HFFc6 (cell line): ENCODE data around the gene PLIN1. TPM values are rescaled to one million over a fixed set of nuclear protein-coding genes. Genes with fewer than 3 reads are reported as not detected.

ENCODE experiments used
- DNase-seq: peaks from one replicate; pipeline ENCODE4 v3.0.0-alpha.2; 2018
- H3K27ac Mint-ChIP-seq: 2 replicates; pipeline ENCODE4 v1.8.0; 2020; ENCODE audit warnings: mild to moderate bottlenecking, mixed read lengths
- H3K27me3 Mint-ChIP-seq: 2 replicates; pipeline ENCODE4 v1.8.0; 2021; ENCODE audit warnings: mild to moderate bottlenecking, moderate library complexity, mixed read lengths; ENCODE audit not compliant: insufficient read depth
- H3K36me3 Mint-ChIP-seq: 2 replicates; pipeline ENCODE4 v1.8.0; 2021; ENCODE audit warnings: low read depth, mixed read lengths
- H3K4me1 Mint-ChIP-seq: 2 replicates; pipeline ENCODE4 v1.8.0; 2020; ENCODE audit warnings: low read depth, mixed read lengths
- H3K4me3 Mint-ChIP-seq: 2 replicates; pipeline ENCODE4 v1.8.0; 2020; ENCODE audit warnings: mild to moderate bottlenecking, moderate library complexity, mixed read lengths
- H3K9me3 Mint-ChIP-seq: 2 replicates; pipeline ENCODE4 v1.8.0; 2020; ENCODE audit warnings: mild to moderate bottlenecking, mixed read lengths
- CTCF ChIP-seq: fragments of 200-600 bp; sonication (generic); IDR thresholded peaks from 2 replicates; pipeline ENCODE4 v1.5.0; 2021; ENCODE audit warnings: antibody characterized with exemption, mild to moderate bottlenecking
- total RNA-seq, 6 experiments: library from RNA; stranded (reverse); fragmentation: NEBNext Ultra II Directional; extraction: Animal tissue kit (Norgen Biotek cat#: 25700); gene quantifications; 2 replicates in 1 of 6; 3 replicates in 5 of 6; pipeline ENCODE4 v1.2.3, GENCODE V29; 2021

PLIN1 gene
- total RNA-seq, 6 experiments from 2014 or later: not detected

- H3K27ac Mint-ChIP-seq: peak overlapping the region; percentile 84
- H3K4me1 Mint-ChIP-seq: peaks cover 55% of the 10 kb centered on the region
- H3K9me3 Mint-ChIP-seq: no peaks in the 10 kb centered on the region
- no peak for TF ChIP-seq CTCF
- peaks cover 4% of the 10 kb centered on the region for H3K27me3 Mint-ChIP-seq
- no peak overlapping the region; the same call in 1 of the 2 replicates for H3K4me3 Mint-ChIP-seq
- peaks cover 24% of the 10 kb centered on the region for H3K36me3 Mint-ChIP-seq
- peak; percentile 33 for DNase-seq
These were observed 22.9 kb downstream of the PLIN1 start for GRCh38 chr15:89656116-89656815.

GRCh38 chr15:89654847-89655805 is 24.0 kb downstream of the PLIN1 start, which contains the start of gene KIF7:
TSS of gene KIF7 (minus strand) at chr15:89655467. CDS start at chr15:89652930, 2,537 bp downstream.
- no peak for TF ChIP-seq CTCF

GRCh38 chr15:89654301-89654761 is 24.8 kb downstream of the PLIN1 start:
- DNase-seq: peak; percentile 67
- H3K27me3 Mint-ChIP-seq: peaks cover 4% of the 10 kb centered on the region

More at GRCh38 chr15:89654847-89655805, 24.0 kb downstream of the PLIN1 start, which contains the start of gene KIF7:
- H3K36me3 Mint-ChIP-seq: peaks cover 13% of the 10 kb centered on the region
- H3K9me3 Mint-ChIP-seq: no peaks in the 10 kb centered on the region
- H3K4me1 Mint-ChIP-seq: peaks cover 45% of the 10 kb centered on the region
- H3K4me3 Mint-ChIP-seq: peak within 1 kb of the TSS; percentile 94
- H3K27me3 Mint-ChIP-seq: peaks cover 4% of the 10 kb centered on the region
- peak within 1 kb of the TSS; percentile 84 for H3K27ac Mint-ChIP-seq
- DNase-seq: peak; percentile 45

GRCh38 chr15:89653578-89653977 is 25.6 kb downstream of the PLIN1 start:
- Mint-ChIP-seq H3K4me1 (peaks cover 38% of the 10 kb centered on the region), H3K27me3 (peaks cover 4% of the 10 kb centered on the region), H3K9me3 (no peaks in the 10 kb centered on the region), H3K4me3 (peak overlapping the region; percentile 94), H3K27ac (peak overlapping the region; percentile 84), H3K36me3 (peaks cover 5% of the 10 kb centered on the region; the same call in 1 of the 2 replicates)
- no peak for DNase-seq
- no peak for TF ChIP-seq CTCF

More at GRCh38 chr15:89654301-89654761, 24.8 kb downstream of the PLIN1 start:
- peak overlapping the region; percentile 94 for H3K4me3 Mint-ChIP-seq
- peak overlapping the region; percentile 84 for H3K27ac Mint-ChIP-seq
- TF ChIP-seq CTCF: no peak
- H3K36me3 Mint-ChIP-seq: peaks cover 11% of the 10 kb centered on the region; the same call in 1 of the 2 replicates
- peaks cover 44% of the 10 kb centered on the region for H3K4me1 Mint-ChIP-seq
- no peaks in the 10 kb centered on the region for H3K9me3 Mint-ChIP-seq

- no peaks in the 10 kb centered on the region for H3K9me3 Mint-ChIP-seq
- no peak overlapping the region for H3K4me3 Mint-ChIP-seq
- TF ChIP-seq CTCF: no peak
- no peak overlapping the region for H3K27ac Mint-ChIP-seq
- H3K36me3 Mint-ChIP-seq: peaks cover 5% of the 10 kb centered on the region; the same call in 1 of the 2 replicates
- peaks cover 4% of the 10 kb centered on the region for H3K27me3 Mint-ChIP-seq
- H3K4me1 Mint-ChIP-seq: peaks cover 38% of the 10 kb centered on the region
- DNase-seq: no peak
These were observed 26.5 kb downstream of the PLIN1 start for GRCh38 chr15:89652666-89653065.
